Muscle of arm (tissue), 12 donors: ENCODE data around the gene KMT5C. TPM values are rescaled to one million over a fixed set of nuclear protein-coding genes. Genes with fewer than 3 reads are reported as not detected.
A peak's percentile ranks its signal among the peaks of the same experiment; 100 is the strongest.

ENCODE experiments used
- DNase-seq: peaks from one replicate; pipeline ENCODE4 v3.0.0-alpha.2; 2013
- polyA plus RNA-seq, 12 donors: library from polyadenylated mRNA; unstranded; fragments of 120-200 nt; gene quantifications; one replicate each; pipeline ENCODE4 v1.2.1, GENCODE V29; 2013; ENCODE audit not compliant: insufficient read length in 12 of 12

KMT5C gene
- polyA plus RNA-seq, 12 donors = 11.9 to 59.4 (median 19.7) TPM; not detected in 1

GRCh38 chr19:55384920-55385723, 45.4 kb downstream of the KMT5C start:
- peak; percentile 98 for DNase-seq

GRCh38 chr19:55385724-55386492, 46.2 kb downstream of the KMT5C start, which contains the start of gene RPL28:
RPL28 (plus strand) TSS chr19:55385932; CDS start chr19:55386358, 426 bp downstream.
- DNase-seq = peak; percentile 99

GRCh38 chr19:55386493-55386971, 46.9 kb downstream of the KMT5C start:
- no peak for DNase-seq

- DNase-seq = no peak
Observed at GRCh38 chr19:55387736-55388497, 48.2 kb downstream of the KMT5C start.

- no peak for DNase-seq
Observed at GRCh38 chr19:55389386-55390317, 50.0 kb downstream of the KMT5C start.

GRCh38 chr19:55390461-55390880, 50.8 kb downstream of the KMT5C start:
- no peak for DNase-seq

- no peak for DNase-seq
Observed at GRCh38 chr19:55391191-55391670, 51.6 kb downstream of the KMT5C start.

- no peak for DNase-seq
Observed at GRCh38 chr19:55391702-55392615, 52.3 kb downstream of the KMT5C start.

- no peak for DNase-seq
Observed at GRCh38 chr19:55392820-55393761, 53.4 kb downstream of the KMT5C start.

Other genes with a start within 250 kb of the KMT5C start
- gene PPP1R12C, start 222.2 kb upstream of the KMT5C start, polyA plus RNA-seq = 100 to 1,000 TPM in 1 of 12 donors, 10 to 100 TPM in 10, not detected in 1; 47.8 to 125 (median 69.4) TPM
- 100 to 1,000 TPM in 11 of 12 donors, not detected in 1; 436 to 957 (median 725) TPM for gene TNNT1, start 190.7 kb upstream of the KMT5C start, polyA plus RNA-seq
- 1 to 10 TPM in 10 of 12 donors, not detected in 2; 1.5 to 3.8 (median 2.3) TPM for gene TNNI3, start 182.1 kb upstream of the KMT5C start, polyA plus RNA-seq
- gene DNAAF3, start 173.3 kb upstream of the KMT5C start, polyA plus RNA-seq = 1 to 10 TPM in 3 of 12 donors, under 1 TPM in 7, not detected in 2; 0.45 to 1.7 (median 0.66) TPM
- 1 to 10 TPM in 1 of 12 donors, under 1 TPM in 4, not detected in 7; 0.08 to 4.0 (median 0.29) TPM for gene SYT5, start 159.6 kb upstream of the KMT5C start, polyA plus RNA-seq
- 1 to 10 TPM in 1 of 12 donors, under 1 TPM in 9, not detected in 2; 0.05 to 4.1 (median 0.22) TPM for gene PTPRH, start 130.4 kb upstream of the KMT5C start, polyA plus RNA-seq
- 1 to 10 TPM in 11 of 12 donors, not detected in 1; 1.3 to 8.3 (median 2.6) TPM for gene TMEM86B, start 111.1 kb upstream of the KMT5C start, polyA plus RNA-seq
- gene PPP6R1, start 80.9 kb upstream of the KMT5C start, polyA plus RNA-seq = 10 to 100 TPM in 11 of 12 donors, not detected in 1; 21.5 to 45.8 (median 26.3) TPM
- gene HSPBP1, start 59.8 kb upstream of the KMT5C start, polyA plus RNA-seq = 10 to 100 TPM in 11 of 12 donors, not detected in 1; 13.9 to 50.2 (median 19.1) TPM
- 10 to 100 TPM in 2 of 12 donors, 1 to 10 TPM in 9, not detected in 1; 5.9 to 24.6 (median 6.9) TPM for gene BRSK1, start 55.9 kb upstream of the KMT5C start, polyA plus RNA-seq
- 1 to 10 TPM in 2 of 12 donors, under 1 TPM in 8, not detected in 2; 0.40 to 1.1 (median 0.71) TPM for gene TMEM150B, start 14.5 kb upstream of the KMT5C start, polyA plus RNA-seq
- 10 to 100 TPM in 1 of 12 donors, 1 to 10 TPM in 1, under 1 TPM in 4, not detected in 6; 0.07 to 18.3 (median 0.50) TPM for gene COX6B2, start 14.8 kb downstream of the KMT5C start, polyA plus RNA-seq
- under 1 TPM in 1 of 12 donors, not detected in 11; 0.07 TPM for gene GARIN5B, start 23.4 kb downstream of the KMT5C start, polyA plus RNA-seq
- gene IL11, start 30.6 kb downstream of the KMT5C start, polyA plus RNA-seq = under 1 TPM in 10 of 12 donors, not detected in 2; 0.14 to 0.53 (median 0.30) TPM
- under 1 TPM in 1 of 12 donors, not detected in 11; 0.58 TPM for gene TMEM190, start 37.0 kb downstream of the KMT5C start, polyA plus RNA-seq
- under 1 TPM in 3 of 12 donors, not detected in 9; 0.22 to 0.55 (median 0.35) TPM for gene TMEM238, start 44.4 kb downstream of the KMT5C start, polyA plus RNA-seq
- gene RPL28, start 46.1 kb downstream of the KMT5C start, polyA plus RNA-seq = 1,000 to 10,000 TPM in 10 of 12 donors, 100 to 1,000 TPM in 1, not detected in 1; 796 to 2,808 (median 1,427) TPM
- gene UBE2S, start 67.9 kb downstream of the KMT5C start, polyA plus RNA-seq = 100 to 1,000 TPM in 1 of 12 donors, 10 to 100 TPM in 10, not detected in 1; 19.2 to 108 (median 30.4) TPM
- gene SHISA7, start 103.4 kb downstream of the KMT5C start, polyA plus RNA-seq = 1 to 10 TPM in 1 of 12 donors, under 1 TPM in 9, not detected in 2; 0.07 to 1.1 (median 0.17) TPM
- gene ISOC2, start 121.8 kb downstream of the KMT5C start, polyA plus RNA-seq = 10 to 100 TPM in 11 of 12 donors, not detected in 1; 24.3 to 68.0 (median 27.9) TPM
- not detected for gene C19orf85, start 124.9 kb downstream of the KMT5C start, polyA plus RNA-seq
- gene ZNF628, start 136.7 kb downstream of the KMT5C start, polyA plus RNA-seq = 10 to 100 TPM in 1 of 12 donors, 1 to 10 TPM in 10, not detected in 1; 1.5 to 11.6 (median 2.4) TPM
- gene NAT14, start 145.3 kb downstream of the KMT5C start, polyA plus RNA-seq = 100 to 1,000 TPM in 1 of 12 donors, 10 to 100 TPM in 11; 15.8 to 381 (median 24.4) TPM
- gene SSC5D, start 148.6 kb downstream of the KMT5C start, polyA plus RNA-seq = 10 to 100 TPM in 11 of 12 donors, not detected in 1; 12.2 to 37.5 (median 19.3) TPM
- 10 to 100 TPM in 1 of 12 donors, 1 to 10 TPM in 10, not detected in 1; 1.1 to 18.7 (median 3.2) TPM for gene SBK2, start 197.3 kb downstream of the KMT5C start, polyA plus RNA-seq
- gene SBK3, start 205.7 kb downstream of the KMT5C start, polyA plus RNA-seq = under 1 TPM in 3 of 12 donors, not detected in 9; 0.12 to 0.46 (median 0.18) TPM
- 10 to 100 TPM in 7 of 12 donors, 1 to 10 TPM in 4, not detected in 1; 7.3 to 26.0 (median 10.5) TPM for gene ZNF579, start 241.0 kb downstream of the KMT5C start, polyA plus RNA-seq